Measurements from ENCODE around the gene MYO7B. TPM values are rescaled to one million over a fixed set of nuclear protein-coding genes. Genes with fewer than 3 reads are reported as not detected.

Gene MYO7B
- total RNA-seq, 1 donor from 2014 or later, result 1.3 TPM

- no peak for TF ChIP-seq CTCF (IDR thresholded peaks at IDR 0.05)
- Histone ChIP-seq H3K36me3 (no peaks in the 10 kb centered on the region), H3K4me3 (no peak overlapping the region), H3K9me3 (no peaks in the 10 kb centered on the region), H3K27ac (no peak overlapping the region), H3K27me3 (no peaks in the 10 kb centered on the region), H3K4me1 (peaks cover 15 to 41% of the 10 kb centered on the region in 2 donors)
- peak in 1 of 2 donors; percentile 33 for DNase-seq (ENCODE audit: low spot score in 2 of 2)
- intact Hi-C loops (cut with DNase I), result no loop called here
Observed at GRCh38 chr2:127573298-127573697, 37.8 kb downstream of the MYO7B start.

DNA sequence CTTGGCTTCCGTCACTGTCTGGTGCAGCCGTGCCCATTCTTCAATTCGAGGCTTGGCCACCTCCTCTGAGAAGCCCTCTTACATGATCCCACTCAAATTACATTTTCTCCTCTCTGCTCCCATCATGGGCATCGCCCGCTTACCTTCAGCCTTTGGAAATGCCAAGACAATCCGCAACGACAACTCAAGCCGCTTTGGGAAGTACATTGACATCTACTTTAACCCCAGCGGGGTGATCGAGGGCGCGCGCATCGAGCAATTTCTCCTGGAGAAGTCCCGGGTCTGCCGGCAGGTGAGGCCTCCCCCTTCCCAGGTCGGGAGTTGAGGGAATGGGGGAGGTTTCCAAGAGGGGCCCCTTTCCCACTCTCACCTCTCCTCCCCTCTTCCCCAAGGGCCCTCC lies 38.3 kb downstream of the MYO7B start:
- intact Hi-C loops (cut with DNase I), result no loop called here
- DNase-seq (ENCODE audit: low spot score in 2 of 2), result peak in 1 of 2 donors; percentile 56
- H3K9me3 ChIP-seq, result no peaks in the 10 kb centered on the region

GRCh38 chr2:127574656-127575055 lies 39.2 kb downstream of the MYO7B start:
- no peak overlapping the region for H3K27ac ChIP-seq
- H3K4me3 ChIP-seq, result no peak overlapping the region
- H3K9me3 ChIP-seq, result no peaks in the 10 kb centered on the region
- TF ChIP-seq CTCF (IDR thresholded peaks at IDR 0.05), result no peak
- no peaks in the 10 kb centered on the region for H3K27me3 ChIP-seq
- intact Hi-C loops (cut with DNase I), result loop anchor here (5.0 kb wide), 1 partner anchor 63 kb away; no protein-coding TSS in a partner anchor
- H3K4me1 ChIP-seq, result peaks cover 7 to 29% of the 10 kb centered on the region in 2 donors
- peak in 1 of 2 donors; percentile 15 for DNase-seq (ENCODE audit: low spot score in 2 of 2)
- H3K36me3 ChIP-seq, result no peaks in the 10 kb centered on the region

More for the DNA sequence above, 38.3 kb downstream of the MYO7B start:
- no peak overlapping the region for H3K4me3 ChIP-seq
- H3K27me3 ChIP-seq, result no peaks in the 10 kb centered on the region
- no peak overlapping the region for H3K27ac ChIP-seq
- H3K36me3 ChIP-seq, result no peaks in the 10 kb centered on the region
- H3K4me1 ChIP-seq, result peaks cover 13 to 38% of the 10 kb centered on the region in 2 donors
- no peak for TF ChIP-seq CTCF (IDR thresholded peaks at IDR 0.05)

GRCh38 chr2:127575185-127575765 lies 39.8 kb downstream of the MYO7B start:
- no peaks in the 10 kb centered on the region for H3K36me3 ChIP-seq
- H3K4me3 ChIP-seq, result no peak overlapping the region
- intact Hi-C loops (cut with DNase I), result loop anchor here (5.0 kb wide), 1 partner anchor 62 kb away; no protein-coding TSS in a partner anchor
- no peak overlapping the region for H3K27ac ChIP-seq
- H3K9me3 ChIP-seq, result no peaks in the 10 kb centered on the region
- DNase-seq (ENCODE audit: low spot score in 2 of 2), result no peak
- H3K4me1 ChIP-seq, result peaks cover 6 to 23% of the 10 kb centered on the region in 2 donors
- no peak for TF ChIP-seq CTCF (IDR thresholded peaks at IDR 0.05)
- H3K27me3 ChIP-seq, result no peaks in the 10 kb centered on the region

- Histone ChIP-seq H3K4me1 (peaks cover 6 to 16% of the 10 kb centered on the region in 2 donors), H3K27ac (peak overlapping the region; percentile 27 to 49), H3K36me3 (no peaks in the 10 kb centered on the region), H3K9me3 (no peaks in the 10 kb centered on the region), H3K4me3 (peak overlapping the region in 1 of 2 donors; percentile 11), H3K27me3 (no peaks in the 10 kb centered on the region)
- intact Hi-C loops (cut with DNase I), result loop anchor here (1.0 to 5.0 kb wide), 2 partner anchors 50 to 61 kb away; partner anchors contain the start of gene IWS1
- no peak for TF ChIP-seq CTCF (IDR thresholded peaks at IDR 0.05)
- DNase-seq (ENCODE audit: low spot score in 2 of 2), result no peak
Observed at GRCh38 chr2:127575941-127576432, 40.5 kb downstream of the MYO7B start.
